SH-SY5Y (cell line): Measurements from ENCODE around the gene PAFAH1B1.

Experiments
- GATA2 ChIP-seq: IDR thresholded peaks from 2 replicates; pipeline ENCODE4 v1.6.1; 2011; ENCODE audit warnings: mild to moderate bottlenecking, low read depth, low read length
- GATA3 ChIP-seq: IDR thresholded peaks from 2 replicates; pipeline ENCODE4 v1.6.1; 2011; ENCODE audit warnings: low read depth, mild to moderate bottlenecking, low read length, moderate library complexity

Gene PAFAH1B1

DNA sequence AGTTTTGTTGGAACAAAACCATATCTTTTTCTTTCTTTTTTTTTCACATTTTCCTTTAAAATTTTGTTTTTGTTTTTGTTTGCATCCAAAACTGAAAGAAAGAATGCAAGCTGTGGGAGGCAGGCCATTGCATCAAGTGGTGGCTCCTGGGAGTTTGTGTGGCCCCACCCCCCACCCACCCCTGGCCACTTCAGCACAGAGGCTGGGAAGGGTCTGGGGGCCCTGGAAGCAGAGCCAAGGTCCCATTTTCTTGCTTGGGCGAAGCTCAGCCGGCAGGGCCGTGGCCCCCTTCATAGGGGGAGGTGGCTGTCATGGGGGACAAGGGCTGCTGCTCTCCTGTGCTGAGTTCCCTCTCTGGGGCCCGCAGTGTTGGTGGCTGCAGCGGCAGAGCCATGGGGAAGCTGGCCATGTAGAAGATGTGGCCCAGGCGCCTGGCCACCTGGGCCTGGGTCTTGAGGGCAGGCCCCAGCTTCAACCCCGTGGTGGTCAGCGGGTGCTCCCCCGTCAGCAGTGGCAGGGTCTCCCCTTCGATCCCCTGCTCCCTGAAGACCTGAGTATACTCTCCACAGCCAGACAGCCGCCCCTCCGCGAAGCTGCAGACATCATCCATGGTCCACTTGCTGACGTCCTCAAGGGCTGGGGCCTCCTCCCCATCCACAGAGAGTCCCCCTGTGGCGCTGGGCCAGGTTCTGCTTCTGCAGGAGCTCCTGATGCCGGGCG is 19.8 kb downstream of the PAFAH1B1 start:
- no peak for TF ChIP-seq GATA2

- no peak for TF ChIP-seq GATA3
- TF ChIP-seq GATA2 = no peak
Measured at GRCh38 chr17:2615882-2616281, 22.4 kb downstream of the PAFAH1B1 start.

DNA sequence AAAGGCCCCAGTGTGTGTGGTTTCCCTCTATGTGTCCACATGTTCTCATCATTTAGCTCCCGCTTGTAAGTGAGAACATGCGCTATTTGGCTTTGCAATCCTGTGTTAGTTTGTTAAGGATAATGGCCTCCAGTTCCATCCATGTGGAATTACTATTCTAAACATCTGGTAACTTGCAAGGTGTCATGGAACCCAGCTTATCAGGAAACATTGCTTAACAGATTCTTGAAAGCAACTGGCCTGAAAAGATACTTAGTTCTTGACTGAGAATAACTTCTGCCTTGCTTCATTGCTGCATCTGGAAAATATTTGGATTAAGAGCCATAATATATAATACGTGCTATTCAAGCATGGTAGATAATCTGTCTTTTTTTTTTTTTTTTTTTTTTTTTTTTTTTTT is 27.8 kb downstream of the PAFAH1B1 start:
- no peak for TF ChIP-seq GATA2
- TF ChIP-seq GATA3 = no peak

DNA sequence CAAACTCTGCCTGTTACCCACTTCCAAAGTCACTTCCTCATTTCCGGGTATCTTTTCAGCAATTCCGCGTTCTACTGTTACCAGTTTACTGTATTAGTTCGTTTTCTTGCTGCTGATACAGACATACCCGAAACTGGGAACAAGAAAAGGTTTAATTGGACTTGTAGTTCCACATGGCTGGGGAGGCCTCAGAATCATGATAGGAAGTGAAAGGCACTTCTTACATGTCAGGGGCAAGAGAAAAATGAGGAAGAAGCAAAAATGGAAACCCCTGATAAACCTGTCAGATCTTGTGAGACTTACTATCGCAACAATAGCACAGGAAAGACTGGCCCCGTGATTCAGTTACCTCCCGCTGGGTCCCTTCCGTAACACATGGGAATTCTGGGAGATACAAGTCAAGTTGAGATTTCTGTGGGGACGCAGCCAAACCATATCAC is 30.9 kb downstream of the PAFAH1B1 start:
- TF ChIP-seq GATA3 (no peak), GATA2 (no peak)

DNA sequence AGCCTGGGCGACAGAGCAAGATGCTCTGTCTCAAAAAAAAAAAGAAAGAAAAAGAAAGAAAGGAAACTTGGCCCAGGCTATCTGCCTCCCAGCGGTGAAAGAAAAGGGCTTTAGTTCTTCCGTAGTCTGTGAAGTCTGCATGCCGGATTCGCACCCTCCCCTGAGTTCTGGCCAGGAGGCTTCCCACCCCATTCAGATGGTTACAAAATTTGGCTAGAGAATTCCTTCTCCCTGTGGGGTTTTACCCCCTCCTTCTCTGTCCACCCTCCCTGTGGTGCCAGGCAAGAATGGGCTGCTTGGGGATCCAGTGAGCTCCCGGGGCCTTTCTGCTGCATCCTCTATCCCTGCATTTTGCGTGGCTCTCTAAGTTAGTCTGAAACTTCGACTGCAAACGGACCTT is 37.8 kb downstream of the PAFAH1B1 start:
- TF ChIP-seq GATA2 (no peak), GATA3 (no peak)

GRCh38 chr17:2634361-2634960 is 41.0 kb downstream of the PAFAH1B1 start:
- no peak for TF ChIP-seq GATA2
- TF ChIP-seq GATA3 = no peak

- no peak for TF ChIP-seq GATA2
- no peak for TF ChIP-seq GATA3
Measured at GRCh38 chr17:2635241-2635640, 41.8 kb downstream of the PAFAH1B1 start.

- TF ChIP-seq GATA2 (no peak), GATA3 (no peak)
Measured at GRCh38 chr17:2635675-2636074, 42.2 kb downstream of the PAFAH1B1 start.

- TF ChIP-seq GATA3 (0 out of 2 replicates have a peak, but pooled peaks have one; percentile 24), GATA2 (no peak; the same call in 1 of the 2 replicates)
Measured at GRCh38 chr17:2636169-2636930, 42.9 kb downstream of the PAFAH1B1 start.

DNA sequence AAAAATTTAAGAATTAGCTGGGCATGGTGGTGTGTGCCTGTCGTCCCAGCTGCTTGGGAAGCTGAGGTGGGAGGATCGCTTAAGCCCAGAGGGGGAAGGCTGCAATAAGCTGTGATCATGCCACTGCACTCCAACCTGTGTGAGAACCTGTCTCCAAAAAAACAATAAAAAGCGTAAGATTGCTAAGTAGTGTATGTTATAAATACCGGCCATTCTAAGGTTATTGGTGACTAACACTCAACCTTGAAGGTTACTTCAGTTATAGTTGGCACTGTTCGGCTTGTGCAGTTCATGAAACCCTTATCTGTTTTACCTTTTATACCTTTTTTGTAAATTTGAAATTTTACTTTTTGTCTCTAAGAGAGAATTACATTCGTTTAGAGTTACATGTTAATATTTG is 44.0 kb downstream of the PAFAH1B1 start:
- TF ChIP-seq GATA2 (no peak), GATA3 (no peak)

- TF ChIP-seq GATA3 = no peak
- no peak for TF ChIP-seq GATA2
Measured at GRCh38 chr17:2644971-2645370, 51.5 kb downstream of the PAFAH1B1 start.

DNA sequence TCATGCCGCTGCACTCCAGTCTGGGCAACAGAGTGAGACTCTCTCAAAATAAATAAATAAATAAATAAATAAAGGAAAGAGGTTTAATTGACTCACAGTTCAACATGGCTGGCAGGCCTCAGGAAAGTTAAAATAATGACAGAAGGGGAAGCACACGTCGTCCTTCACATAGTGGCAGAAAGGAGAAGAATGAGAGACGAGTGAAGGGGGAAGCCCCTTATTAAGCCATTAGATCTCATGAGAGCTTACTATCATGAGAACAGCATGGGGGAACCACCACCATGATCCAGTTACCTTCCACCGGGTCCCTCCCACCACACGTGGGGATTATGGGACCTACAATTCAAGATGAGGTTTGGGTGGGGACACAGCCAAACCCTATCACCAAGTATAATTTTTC is 54.5 kb downstream of the PAFAH1B1 start:
- no peak for TF ChIP-seq GATA3
- no peak for TF ChIP-seq GATA2

- no peak for TF ChIP-seq GATA3
- TF ChIP-seq GATA2 = no peak
Measured at GRCh38 chr17:2649191-2649590, 55.7 kb downstream of the PAFAH1B1 start.

GRCh38 chr17:2655546-2655945 is 62.1 kb downstream of the PAFAH1B1 start:
- TF ChIP-seq GATA2 = no peak
- no peak for TF ChIP-seq GATA3

- no peak for TF ChIP-seq GATA3
- TF ChIP-seq GATA2 = no peak
Measured at GRCh38 chr17:2656283-2656682, 62.8 kb downstream of the PAFAH1B1 start.

DNA sequence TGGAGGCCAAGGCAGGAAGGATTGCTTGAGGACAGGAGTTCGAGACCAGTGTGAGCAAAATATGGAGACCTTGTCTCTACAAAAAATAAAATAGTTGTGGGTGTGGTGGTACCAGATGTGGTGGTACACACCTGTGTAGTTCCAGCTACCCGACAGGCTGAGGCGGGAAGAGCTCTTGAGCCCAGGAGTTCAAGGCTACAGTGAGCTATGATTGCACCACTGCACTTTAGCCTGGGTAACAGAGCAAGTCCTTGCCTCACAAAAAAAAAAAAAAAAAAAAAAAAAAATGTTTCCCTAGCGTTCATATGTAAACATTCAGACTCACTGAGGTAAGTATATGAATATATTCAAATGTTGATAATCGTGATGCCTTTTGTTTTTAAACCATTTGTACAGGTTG is 78.6 kb downstream of the PAFAH1B1 start:
- TF ChIP-seq GATA3 = no peak
- no peak for TF ChIP-seq GATA2
